GM19324 (cell line): ENCODE results near the gene DNM3.
"Not testable (repeated sequence)": the region's sequence is repeated elsewhere in the genome, so short reads cannot be mapped to it uniquely, and the experiment has no call there.

Experiments
- ATAC-seq: cut with Tn5 transposase; IDR thresholded peaks from one replicate; pipeline ENCODE4 v1.9.1; 2021; ENCODE audit warnings: mild to moderate bottlenecking, moderate library complexity; ENCODE audit not compliant: unreplicated experiment, low FRiP score

DNM3 gene

DNA sequence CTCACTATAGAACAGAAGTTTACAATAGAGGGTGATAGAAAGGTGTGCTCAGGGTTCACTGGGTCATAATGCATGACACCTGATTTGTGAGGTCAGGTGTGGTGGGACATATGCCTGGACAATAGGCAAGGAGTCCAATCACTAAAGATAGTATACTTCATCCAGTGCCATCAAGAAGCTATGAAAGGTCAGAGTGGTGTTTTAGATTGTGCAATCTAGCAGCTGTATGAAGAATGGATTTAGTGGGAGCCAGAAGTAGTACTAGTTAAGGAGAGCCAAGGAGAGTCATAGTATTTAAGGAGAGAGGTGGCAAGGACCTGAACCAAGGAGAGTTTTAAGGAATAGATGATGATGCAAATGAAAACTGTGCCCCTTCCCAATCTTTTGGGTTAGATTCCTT, 498.5 kb downstream of the DNM3 start:
- ATAC-seq, result no peak

- no peak for ATAC-seq
These were observed 499.2 kb downstream of the DNM3 start for GRCh38 chr1:172340520-172340919.

- ATAC-seq, result no peak
These were observed 500.4 kb downstream of the DNM3 start for GRCh38 chr1:172341697-172342096.

GRCh38 chr1:172342584-172343239, 501.4 kb downstream of the DNM3 start:
- no peak for ATAC-seq

- no peak for ATAC-seq
These were observed 502.2 kb downstream of the DNM3 start for GRCh38 chr1:172343240-172344160.

GRCh38 chr1:172344444-172344843, 503.1 kb downstream of the DNM3 start:
- no peak for ATAC-seq

DNA sequence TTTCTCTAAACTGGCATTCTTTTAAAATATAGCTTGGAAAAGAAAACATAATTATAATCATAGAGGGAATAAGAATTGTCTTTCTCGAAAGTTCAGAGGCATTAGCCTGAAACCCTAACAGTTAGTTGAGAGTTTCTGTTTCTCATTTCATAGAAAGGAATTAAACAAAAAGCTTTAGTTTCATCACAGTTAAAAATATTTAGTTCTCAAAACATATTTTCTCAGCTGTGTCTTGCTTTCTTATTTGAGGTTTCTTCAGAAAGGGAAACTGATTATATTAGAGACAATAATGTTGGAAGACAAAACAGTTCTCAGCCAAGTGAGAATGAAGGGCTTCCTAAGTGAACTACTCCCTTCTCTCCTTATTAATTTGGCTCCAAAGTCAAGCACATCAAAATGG, 503.8 kb downstream of the DNM3 start:
- ATAC-seq, result no peak

- ATAC-seq, result no peak
These were observed 506.1 kb downstream of the DNM3 start for GRCh38 chr1:172347416-172347815.

DNA sequence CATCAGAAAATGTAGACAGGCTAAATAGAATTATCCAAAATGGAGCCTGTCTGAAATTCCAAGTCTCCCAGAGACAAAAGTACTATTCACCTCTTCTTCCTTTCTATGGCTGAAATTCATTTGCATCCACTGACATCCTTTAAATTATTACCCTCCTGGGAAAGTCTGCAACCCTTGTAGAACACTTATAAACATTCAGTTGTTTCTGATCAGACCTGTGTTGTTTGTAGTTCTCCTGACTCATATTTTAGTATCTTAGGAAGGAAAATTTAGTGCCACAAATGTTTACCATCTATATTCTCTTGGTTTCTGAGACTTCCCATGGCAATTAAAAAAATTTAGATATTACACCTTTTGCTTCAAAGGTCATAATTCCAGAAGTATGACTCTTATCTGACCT, 509.6 kb downstream of the DNM3 start:
- ATAC-seq, result no peak

GRCh38 chr1:172351346-172351745, 510.0 kb downstream of the DNM3 start:
- ATAC-seq, result no peak

- no peak for ATAC-seq
These were observed 510.5 kb downstream of the DNM3 start for GRCh38 chr1:172351754-172352161.

GRCh38 chr1:172352435-172352834, 511.1 kb downstream of the DNM3 start:
- no peak for ATAC-seq

GRCh38 chr1:172354291-172355274, 513.3 kb downstream of the DNM3 start:
- ATAC-seq, result no peak

DNA sequence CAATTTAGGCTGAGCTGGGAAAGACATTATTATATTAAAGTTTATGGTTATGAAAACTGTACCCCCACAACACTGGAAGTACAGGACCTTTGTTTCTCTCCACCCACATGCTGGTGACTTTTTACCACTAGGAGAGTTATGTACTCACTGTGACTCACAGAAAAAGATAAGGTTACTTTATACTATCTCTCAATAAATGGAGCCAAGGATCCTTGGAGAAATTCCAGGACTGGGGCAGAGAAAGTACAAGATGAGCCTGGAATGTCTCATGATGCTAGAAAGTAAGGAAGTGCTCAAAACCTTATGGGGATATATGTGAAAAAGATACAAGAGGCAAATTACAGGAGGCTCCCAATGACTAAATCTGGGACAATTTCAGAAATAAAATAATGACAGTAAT, 515.3 kb downstream of the DNM3 start:
- no peak for ATAC-seq

GRCh38 chr1:172357753-172358385, 516.6 kb downstream of the DNM3 start:
- peak; percentile 4 for ATAC-seq

DNA sequence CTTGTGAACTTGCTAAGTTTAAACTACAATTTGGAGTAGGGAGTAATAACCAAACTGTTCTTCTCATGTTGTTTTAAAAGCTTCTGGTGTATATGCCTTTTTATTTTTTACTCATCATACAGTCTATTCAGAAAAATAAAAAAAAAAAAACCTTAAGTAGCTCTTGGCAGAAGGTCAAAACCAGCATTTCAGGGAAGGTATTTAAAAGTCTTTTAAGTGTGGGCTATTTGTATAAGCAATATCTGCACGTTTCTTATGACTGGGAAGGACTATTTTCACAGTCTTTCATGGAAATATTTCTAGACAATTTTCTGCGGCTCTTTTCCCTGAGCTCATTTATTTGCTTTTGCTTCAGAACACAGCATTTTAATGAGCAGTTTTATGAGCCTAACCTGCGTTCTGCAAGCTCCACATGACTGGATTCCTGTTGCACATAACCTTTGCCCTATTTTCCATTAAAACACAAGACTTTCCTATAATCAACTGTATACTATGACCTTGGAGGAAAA, 518.2 kb downstream of the DNM3 start:
- no peak for ATAC-seq

DNA sequence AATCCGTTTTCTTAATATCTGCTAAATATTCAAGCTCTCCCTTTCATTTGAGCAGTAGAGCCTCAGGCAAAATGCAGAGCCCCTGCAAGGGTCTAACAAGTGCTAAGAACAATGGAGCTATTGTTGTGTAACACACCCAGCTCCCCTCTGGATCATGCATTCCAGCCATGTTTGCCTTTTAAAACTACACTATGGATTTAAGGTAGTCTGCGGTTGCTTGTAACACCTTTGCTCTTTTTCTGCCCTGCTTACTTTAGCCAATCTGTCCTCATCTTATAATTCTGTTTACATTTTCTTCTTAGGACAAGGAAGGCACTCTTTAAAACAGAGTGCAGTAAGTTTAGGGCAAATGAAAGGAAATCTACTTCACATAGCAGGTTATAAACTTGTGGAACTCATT, 519.2 kb downstream of the DNM3 start:
- ATAC-seq, result no peak

DNA sequence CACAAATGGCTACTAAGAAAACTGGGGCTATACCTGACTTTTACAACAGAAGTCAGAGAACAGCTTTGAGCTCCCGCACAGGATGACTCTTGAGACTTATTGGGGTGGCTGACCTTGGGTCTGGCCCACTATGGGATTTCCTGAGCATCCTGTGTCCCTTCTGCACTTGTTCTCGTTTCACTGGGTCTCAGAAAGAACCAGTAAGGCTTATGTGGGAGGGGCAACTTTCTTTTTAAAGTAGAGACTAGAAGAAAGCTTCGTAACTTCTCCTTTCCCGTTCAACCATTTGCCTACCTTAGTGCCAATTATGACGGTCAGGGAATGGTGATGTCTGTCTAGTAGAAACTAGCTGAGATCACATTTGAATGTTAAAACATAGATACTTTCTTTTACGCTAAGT, 519.7 kb downstream of the DNM3 start:
- ATAC-seq, result no peak

DNA sequence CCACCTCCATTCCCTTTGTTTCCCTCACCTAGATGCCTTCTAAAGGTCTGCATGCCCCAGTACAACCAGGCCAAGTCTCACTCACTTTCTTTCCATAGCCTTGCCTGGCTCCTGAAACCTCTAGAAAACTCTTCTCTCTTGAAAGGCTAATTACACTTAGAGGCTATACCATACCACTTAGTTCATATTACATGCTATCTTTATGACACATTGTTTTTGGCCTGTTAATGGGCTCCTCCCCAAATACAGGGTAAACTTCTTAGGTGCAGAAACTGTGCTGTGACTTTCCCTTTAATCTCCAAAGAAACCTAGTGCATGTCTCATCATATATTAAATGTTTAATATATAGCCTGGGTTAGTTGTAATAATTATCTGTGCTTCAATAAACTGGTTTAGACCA, 522.6 kb downstream of the DNM3 start:
- no peak for ATAC-seq

DNA sequence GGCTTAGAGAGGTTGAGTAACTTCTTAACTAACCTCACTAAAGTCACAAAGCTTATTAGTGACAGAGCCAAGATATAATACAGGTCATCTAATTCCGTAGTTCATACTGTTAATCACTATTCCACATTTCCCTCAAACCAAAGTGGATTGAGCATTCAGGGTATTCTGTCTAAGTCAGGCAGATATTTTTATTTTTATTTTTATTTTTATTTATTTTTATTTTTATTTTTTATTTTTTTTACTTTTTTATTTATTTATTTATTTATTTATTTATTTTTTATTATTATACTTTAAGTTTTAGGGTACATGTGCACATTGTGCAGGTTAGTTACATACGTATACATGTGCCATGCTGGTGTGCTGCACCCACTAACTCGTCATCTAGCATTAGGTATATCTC, 530.3 kb downstream of the DNM3 start:
- ATAC-seq, result not testable (repeated sequence)
